Kidney (tissue), 22 donors: Measurements from ENCODE around the gene LENG9. TPM values are rescaled to one million over a fixed set of nuclear protein-coding genes. Genes with fewer than 3 reads are reported as not detected.
"Not testable (repeated sequence)": the region's sequence is repeated elsewhere in the genome, so short reads cannot be mapped to it uniquely, and the experiment has no call there.

Source experiments
- DNase-seq, 5 donors: peaks; one replicate each; pipeline ENCODE4 v3.0.0-alpha.2; 2013 to 2020
- FAIRE-seq: peaks from 2 replicates; lab custom pipeline; 2012; peaks lifted over from hg19 to GRCh38; lab: Jason Lieb, UNC
- H3K27ac ChIP-seq, 2 donors: one replicate each; pipeline ENCODE4 v1.7.0; 2013; ENCODE audit warnings: low read depth in 2 of 2, low read length in 2 of 2, inconsistent platforms in 1 of 2
- H3K27me3 ChIP-seq: one replicate; pipeline ENCODE4 v1.7.1; 2013; ENCODE audit warnings: low read length, inconsistent platforms; ENCODE audit not compliant: control insufficient read depth, insufficient read depth
- H3K36me3 ChIP-seq, 3 donors: one replicate each; pipeline versions ENCODE4 v1.7.0 to v1.7.1; 2013; ENCODE audit warnings: low read length in 3 of 3, control low read depth in 1 of 3, inconsistent platforms in 1 of 3; ENCODE audit not compliant: insufficient read depth in 3 of 3, control insufficient read depth in 2 of 3
- H3K4me1 ChIP-seq, 3 donors: one replicate each; pipeline versions ENCODE4 v1.7.0 to v1.7.1; 2013; ENCODE audit warnings: low read length in 3 of 3, inconsistent platforms in 1 of 3, low read depth in 1 of 3; ENCODE audit not compliant: control insufficient read depth in 2 of 3, insufficient read depth in 2 of 3
- H3K4me3 ChIP-seq, 3 donors: one replicate each; pipeline versions ENCODE4 v1.7.0 to v1.8.1; 2013; ENCODE audit warnings: low read length in 3 of 3, control low read depth in 1 of 3, inconsistent platforms in 1 of 3
- H3K9ac ChIP-seq, 3 donors: one replicate each; pipeline versions ENCODE4 v1.7.0 to v1.7.1; 2013; ENCODE audit warnings: low read length in 3 of 3, control low read depth in 1 of 3, inconsistent platforms in 1 of 3
- H3K9me3 ChIP-seq, 3 donors: one replicate each; pipeline versions ENCODE4 v1.7.0 to v1.7.1; 2013; ENCODE audit warnings: low read length in 3 of 3, control low read depth in 1 of 3, inconsistent platforms in 1 of 3; ENCODE audit not compliant: control insufficient read depth in 2 of 3, insufficient read depth in 1 of 3
- intact Hi-C: fragments of 100-400 bp; cut with DNase I; formaldehyde crosslinking; loops from one replicate; pipeline ENCODE4 v1.11.1; 2022
- long read RNA-seq, 10 donors: library from polyadenylated mRNA in 1 of 10; unstranded in 1 of 10; transcript quantifications; one replicate each; pipeline ENCODE4 v2.0.0 and lab custom pipeline, GENCODE V29; 2021 to 2026
- polyA plus RNA-seq: library from polyadenylated mRNA; stranded (reverse); fragments of 350-450 nt; fragmentation: Illumina TruSeq; extraction: RNeasy Lipid Tissue Mini Kit (QIAGEN cat#74804); gene quantifications from one replicate; pipeline ENCODE4 v1.2.3, GENCODE V29; 2014; ENCODE audit warnings: low read depth, low replicate concordance; ENCODE audit not compliant: insufficient read depth
- total RNA-seq: library from RNA; stranded (reverse); fragmentation: NEBNext Ultra II Directional; extraction: Animal tissue kit (Norgen Biotek cat#: 25700); gene quantifications from one replicate; pipeline ENCODE4 v1.2.1, GENCODE V29; 2021
- TF ChIP-seq, protein P1 (sequence below): IDR thresholded peaks from 3 replicates; pipeline ENCODE4 v1.5.1; 2012; ENCODE audit warnings: mild to moderate bottlenecking, moderate library complexity, borderline replicate concordance; ENCODE audit not compliant: insufficient read depth; ENCODE audit errors: extremely low read depth
- donor health status: control.
- donor health status: control.
- donor health status: control.
- donor health status: control.
- donor health status: control.
- donor health status: DM: yes; HTN: yes; CAD: no.
- donor health status: Normal renal cell carcinoma (clear cell type).

Gene LENG9
- total RNA-seq (6.8 TPM), polyA plus RNA-seq (2.0 TPM)
- long read RNA-seq, donor 1, transcript LENG9-203 (1 exons, 1,916 nt) = major isoform, 36 of 36 reads
- long read RNA-seq, donor 1, partial matches to known transcripts = 0 of 36 reads
- long read RNA-seq, donor 1, other reads (novel, unspliced or antisense) = 0 of 36 reads
- long read RNA-seq, donor 2, transcript LENG9-203 (1 exons, 1,916 nt) = major isoform, 36 of 36 reads
- long read RNA-seq, donor 2, partial matches to known transcripts = 0 of 36 reads
- long read RNA-seq, donor 2, other reads (novel, unspliced or antisense) = 0 of 36 reads
- long read RNA-seq, donor 3, transcript LENG9-203 (1 exons, 1,916 nt) = major isoform, 42 of 42 reads
- long read RNA-seq, donor 3, partial matches to known transcripts = 0 of 42 reads
- long read RNA-seq, donor 3, other reads (novel, unspliced or antisense) = 0 of 42 reads
- long read RNA-seq, donor 4, transcript LENG9-203 (1 exons, 1,916 nt) = major isoform, 38 of 38 reads
- long read RNA-seq, donor 4, partial matches to known transcripts = 0 of 38 reads
- long read RNA-seq, donor 4, other reads (novel, unspliced or antisense) = 0 of 38 reads
- long read RNA-seq, donor 5, transcript LENG9-203 (1 exons, 1,916 nt) = major isoform, 5 of 5 reads
- long read RNA-seq, donor 5, partial matches to known transcripts = 0 of 5 reads
- long read RNA-seq, donor 5, other reads (novel, unspliced or antisense) = 0 of 5 reads
- long read RNA-seq, donor 6, partial matches to known transcripts = 0 of 4 reads
- long read RNA-seq, donor 6, other reads (novel, unspliced or antisense) = 0 of 4 reads
- long read RNA-seq, donor 7, partial matches to known transcripts = 0 of 3 reads
- long read RNA-seq, donor 7, other reads (novel, unspliced or antisense) = 0 of 3 reads
- long read RNA-seq, donor 8, transcript LENG9-203 (1 exons, 1,916 nt) = major isoform, 24 of 24 reads
- long read RNA-seq, donor 8, partial matches to known transcripts = 0 of 24 reads
- long read RNA-seq, donor 8, other reads (novel, unspliced or antisense) = 0 of 24 reads
- long read RNA-seq, donor 9, transcript LENG9-203 (1 exons, 1,916 nt) = major isoform, 5 of 5 reads
- long read RNA-seq, donor 9, partial matches to known transcripts = 0 of 5 reads
- long read RNA-seq, donor 9, other reads (novel, unspliced or antisense) = 0 of 5 reads
- long read RNA-seq, donor 10, transcript LENG9-203 (1 exons, 1,916 nt) = major isoform, 41 of 41 reads
- long read RNA-seq, donor 10, partial matches to known transcripts = 0 of 41 reads
- long read RNA-seq, donor 10, other reads (novel, unspliced or antisense) = 0 of 41 reads

DNA sequence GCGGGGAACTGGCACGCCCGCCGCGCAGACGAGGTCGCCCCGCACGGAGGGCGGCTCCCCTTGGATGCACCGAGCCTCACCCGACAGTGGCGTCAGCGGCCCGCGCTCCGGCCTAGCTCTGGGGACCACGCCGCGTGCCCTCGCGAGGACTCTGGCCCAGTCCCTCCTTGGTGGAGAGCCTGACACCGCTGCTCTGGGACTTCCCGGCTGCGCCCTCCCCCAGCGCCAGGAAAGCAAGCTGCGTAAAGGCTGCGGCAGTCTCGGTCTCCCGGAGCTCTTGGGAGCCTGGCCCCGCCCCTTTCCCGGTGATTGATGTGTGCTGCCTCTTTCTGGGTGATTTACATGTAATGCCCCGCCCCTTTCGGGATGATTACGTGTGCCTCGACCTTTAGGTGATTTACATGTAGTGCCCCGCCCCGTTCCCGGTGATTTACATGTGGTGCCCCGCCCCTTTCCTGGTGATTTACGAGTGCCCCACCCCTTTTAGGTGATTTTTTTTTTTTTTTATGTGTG, at the start of gene LENG9:
LENG9 (minus strand) TSS at position 248 of the 513 bp plus-strand sequence. CDS start 252 bp downstream, outside the sequence.
- Histone ChIP-seq H3K27ac (peak within 1 kb of the TSS; percentile 90 to 97), H3K36me3 (peaks cover 0 to 19% (median 12%) of the 10 kb centered on the region in 3 donors), H3K27me3 (no peaks in the 10 kb centered on the region), H3K9me3 (no peaks in the 10 kb centered on the region), H3K4me3 (peak within 1 kb of the TSS; percentile 53 to 74 (median 59)), H3K4me1 (peaks cover 0 to 10% (median 5%) of the 10 kb centered on the region in 3 donors), H3K9ac (peak within 1 kb of the TSS in 2 of 3 donors; percentile 10 to 61)
- peak; percentile 94 to 99 (median 98) for DNase-seq
- intact Hi-C loops = no loop called here
- TF ChIP-seq, protein P1, sequence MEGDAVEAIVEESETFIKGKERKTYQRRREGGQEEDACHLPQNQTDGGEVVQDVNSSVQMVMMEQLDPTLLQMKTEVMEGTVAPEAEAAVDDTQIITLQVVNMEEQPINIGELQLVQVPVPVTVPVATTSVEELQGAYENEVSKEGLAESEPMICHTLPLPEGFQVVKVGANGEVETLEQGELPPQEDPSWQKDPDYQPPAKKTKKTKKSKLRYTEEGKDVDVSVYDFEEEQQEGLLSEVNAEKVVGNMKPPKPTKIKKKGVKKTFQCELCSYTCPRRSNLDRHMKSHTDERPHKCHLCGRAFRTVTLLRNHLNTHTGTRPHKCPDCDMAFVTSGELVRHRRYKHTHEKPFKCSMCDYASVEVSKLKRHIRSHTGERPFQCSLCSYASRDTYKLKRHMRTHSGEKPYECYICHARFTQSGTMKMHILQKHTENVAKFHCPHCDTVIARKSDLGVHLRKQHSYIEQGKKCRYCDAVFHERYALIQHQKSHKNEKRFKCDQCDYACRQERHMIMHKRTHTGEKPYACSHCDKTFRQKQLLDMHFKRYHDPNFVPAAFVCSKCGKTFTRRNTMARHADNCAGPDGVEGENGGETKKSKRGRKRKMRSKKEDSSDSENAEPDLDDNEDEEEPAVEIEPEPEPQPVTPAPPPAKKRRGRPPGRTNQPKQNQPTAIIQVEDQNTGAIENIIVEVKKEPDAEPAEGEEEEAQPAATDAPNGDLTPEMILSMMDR = no peak
- peak; percentile 33 for FAIRE-seq

DNA sequence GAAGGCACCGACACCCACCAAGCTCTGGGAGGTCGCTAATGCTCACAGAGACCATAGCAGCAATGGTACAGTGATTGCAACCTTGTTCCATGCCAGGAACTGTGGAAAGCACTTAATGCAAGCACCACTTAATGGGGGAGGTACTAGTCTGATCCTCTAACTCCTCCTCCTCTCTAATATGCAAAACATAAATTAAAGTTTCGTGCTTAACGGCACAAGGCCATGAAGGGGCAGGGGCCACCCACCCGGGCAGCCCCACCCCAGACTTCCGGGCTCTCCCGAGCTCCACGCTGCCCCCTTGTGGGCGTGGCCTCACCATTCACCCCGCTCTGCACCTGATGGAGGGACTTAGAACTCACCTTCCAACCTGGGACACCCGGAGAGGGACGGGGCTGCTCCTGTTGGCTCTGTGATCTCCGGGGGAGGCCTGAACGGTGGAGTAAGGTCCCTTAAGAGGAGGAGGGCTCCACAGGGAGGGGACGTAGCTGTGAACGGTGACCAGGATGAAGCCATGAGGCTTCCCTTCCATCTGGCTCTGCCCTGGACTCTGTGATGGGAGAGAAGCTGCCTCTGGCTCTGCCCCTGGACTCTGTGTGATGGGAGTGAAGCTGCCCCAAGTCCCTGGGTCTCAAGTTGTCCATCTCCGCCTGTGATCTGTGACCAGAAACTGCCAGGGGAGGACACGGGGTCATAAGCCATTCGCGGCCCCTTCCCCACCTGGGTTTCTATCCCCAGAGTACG, 45.8 kb upstream of the LENG9 start:
- H3K36me3 ChIP-seq, H3K27ac ChIP-seq, H3K9ac ChIP-seq, H3K27me3 ChIP-seq, H3K4me1 ChIP-seq, intact Hi-C loops, DNase-seq, FAIRE-seq, H3K4me3 ChIP-seq, H3K9me3 ChIP-seq: not testable (repeated sequence)

DNA sequence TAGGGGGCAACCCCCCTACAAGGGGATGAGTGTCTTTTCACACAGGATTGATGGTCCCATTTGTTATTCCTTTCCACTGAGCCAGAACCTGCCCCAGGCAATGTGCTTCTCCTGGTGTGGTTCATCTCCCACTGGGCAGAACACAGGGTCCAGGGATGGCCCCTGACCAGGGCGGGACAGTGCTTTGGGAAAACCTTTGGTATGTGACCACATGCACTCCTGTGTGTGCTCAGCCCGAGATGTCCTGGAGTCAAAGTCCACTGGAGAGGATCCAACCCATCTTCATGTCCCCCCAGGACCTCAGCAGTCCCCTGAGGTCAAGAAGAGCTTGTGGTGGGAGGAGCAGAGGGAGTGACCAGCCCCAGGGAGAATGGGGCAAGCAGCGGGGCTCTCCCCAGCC, 44.9 kb upstream of the LENG9 start:
- H3K4me1 ChIP-seq, FAIRE-seq, H3K27ac ChIP-seq, H3K9me3 ChIP-seq, DNase-seq, H3K4me3 ChIP-seq, intact Hi-C loops, H3K27me3 ChIP-seq, H3K9ac ChIP-seq, H3K36me3 ChIP-seq: not testable (repeated sequence)
